Measurements from ENCODE around the gene KRTAP5-1.

- no peak for TF ChIP-seq POLR2A (IDR thresholded peaks at IDR 0.05)
- no peak for TF ChIP-seq CTCF (IDR thresholded peaks at IDR 0.05 in 4 of 5, conservative IDR thresholded peaks at IDR 0.05 in 1 of 5)
Measured at GRCh38 chr11:1633864-1634263, 48.8 kb upstream of the KRTAP5-1 start.
